ENCODE data around the gene MC1R.
"Not testable (repeated sequence)": the region's sequence is repeated elsewhere in the genome, so short reads cannot be mapped to it uniquely, and the experiment has no call there.

MC1R gene

DNA sequence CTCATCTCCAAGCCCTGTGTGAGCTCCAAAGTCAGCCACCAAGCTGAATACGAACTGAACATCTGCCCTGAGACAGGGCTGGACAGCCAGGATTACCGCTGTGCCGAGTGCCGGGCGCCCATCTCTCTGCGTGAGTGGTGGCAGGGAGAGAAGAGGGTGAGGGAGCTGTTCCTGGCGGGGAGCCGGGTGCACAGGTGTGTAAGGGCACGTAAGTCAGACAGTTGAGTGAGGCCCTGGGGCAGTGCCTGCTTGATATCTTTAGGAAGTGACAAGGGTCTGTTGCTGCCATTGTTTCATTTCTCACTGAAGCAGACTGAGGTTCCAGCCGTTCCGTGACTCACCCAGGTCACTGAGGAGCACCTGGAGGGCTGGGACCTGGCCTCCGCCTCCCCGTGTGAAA is 42.3 kb downstream of the MC1R start:
- DNase-seq (ENCODE audit: low read depth in 2 of 2) = no peak

DNA sequence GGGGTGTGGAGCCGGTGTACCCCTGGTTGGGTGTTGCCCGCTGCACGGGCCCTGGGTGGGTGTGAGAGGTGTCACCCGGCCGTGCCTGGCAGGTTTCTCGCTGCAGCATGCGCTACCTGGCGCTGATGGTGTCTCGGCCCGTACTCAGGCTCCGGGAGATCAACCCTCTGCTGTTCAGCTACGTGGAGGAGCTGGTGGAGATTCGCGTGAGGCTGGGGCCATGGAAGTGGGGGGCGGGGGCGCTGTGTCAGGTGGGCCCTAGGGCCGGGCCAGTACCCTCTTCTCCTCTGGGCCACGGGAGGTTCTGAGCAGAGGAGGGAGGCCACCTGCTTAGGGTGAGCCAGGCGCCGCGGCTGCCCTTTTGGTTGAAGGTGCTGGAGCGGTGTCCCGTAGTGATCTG is 43.3 kb downstream of the MC1R start:
- DNase-seq (ENCODE audit: low read depth in 2 of 2) = no peak

GRCh38 chr16:89962754-89963498 is 44.3 kb downstream of the MC1R start:
- DNase-seq (ENCODE audit: low read depth in 2 of 2) = no peak

DNA sequence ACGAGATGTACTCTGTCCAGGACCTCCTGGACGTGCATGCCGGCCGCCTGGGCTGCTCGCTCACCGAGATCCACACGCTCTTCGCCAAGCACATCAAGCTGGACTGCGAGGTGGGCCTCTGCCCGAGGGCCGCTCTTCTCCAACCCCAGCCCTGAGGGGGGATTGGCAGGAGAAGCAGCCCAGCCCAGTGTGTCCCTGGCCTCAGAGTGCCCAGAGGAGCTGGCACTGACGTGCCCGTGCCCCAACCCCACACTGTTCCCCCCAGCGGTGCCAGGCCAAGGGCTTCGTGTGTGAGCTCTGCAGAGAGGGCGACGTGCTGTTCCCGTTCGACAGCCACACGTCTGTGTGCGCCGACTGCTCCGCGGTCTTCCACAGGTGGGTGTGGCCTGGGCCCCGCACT is 45.5 kb downstream of the MC1R start:
- no peak for DNase-seq (ENCODE audit: low read depth in 2 of 2)

GRCh38 chr16:89965447-89966225 is 47.0 kb downstream of the MC1R start:
- no peak for DNase-seq (ENCODE audit: low read depth in 2 of 2)

DNA sequence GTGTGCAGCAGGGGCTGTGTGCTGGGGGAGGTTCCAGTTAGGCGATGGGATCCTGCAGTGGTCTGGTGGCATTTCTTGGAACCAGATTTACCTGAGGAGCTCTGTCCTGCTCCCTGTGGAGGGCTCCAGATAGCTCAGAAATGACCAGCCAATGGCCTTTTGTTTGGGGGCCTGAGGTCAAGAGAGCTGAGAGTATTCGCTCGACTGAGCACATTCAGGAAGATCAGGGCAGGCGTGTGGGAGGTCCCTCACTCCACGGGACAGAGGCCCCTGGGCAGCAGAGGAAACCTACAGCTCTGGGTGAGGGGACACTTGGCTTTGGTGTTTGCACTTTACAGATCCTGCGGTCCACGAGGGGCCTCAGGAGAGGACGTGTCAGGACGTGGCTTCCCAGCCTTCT is 48.1 kb downstream of the MC1R start:
- no peak for DNase-seq (ENCODE audit: low read depth in 2 of 2)

DNA sequence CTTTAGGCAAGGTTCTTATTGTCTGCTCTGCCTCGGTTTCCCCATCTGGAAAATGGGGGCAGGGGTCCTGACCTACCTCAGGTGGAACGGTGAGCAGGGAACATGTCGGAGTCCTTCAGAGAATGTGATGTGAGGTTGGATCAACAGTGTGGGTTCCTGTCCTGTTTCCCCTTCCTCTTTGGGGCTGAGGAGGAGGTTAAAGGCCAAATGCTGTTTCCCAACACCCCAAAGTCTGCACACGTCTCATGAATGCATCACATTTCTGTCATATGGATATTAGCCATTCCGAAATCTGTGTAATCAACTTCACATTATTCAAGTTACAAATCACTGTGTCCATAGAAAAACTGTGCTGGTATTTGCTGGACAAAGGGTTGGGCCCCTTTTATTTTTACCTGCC is 48.8 kb downstream of the MC1R start:
- not testable (repeated sequence) for DNase-seq (ENCODE audit: low read depth in 2 of 2)

DNA sequence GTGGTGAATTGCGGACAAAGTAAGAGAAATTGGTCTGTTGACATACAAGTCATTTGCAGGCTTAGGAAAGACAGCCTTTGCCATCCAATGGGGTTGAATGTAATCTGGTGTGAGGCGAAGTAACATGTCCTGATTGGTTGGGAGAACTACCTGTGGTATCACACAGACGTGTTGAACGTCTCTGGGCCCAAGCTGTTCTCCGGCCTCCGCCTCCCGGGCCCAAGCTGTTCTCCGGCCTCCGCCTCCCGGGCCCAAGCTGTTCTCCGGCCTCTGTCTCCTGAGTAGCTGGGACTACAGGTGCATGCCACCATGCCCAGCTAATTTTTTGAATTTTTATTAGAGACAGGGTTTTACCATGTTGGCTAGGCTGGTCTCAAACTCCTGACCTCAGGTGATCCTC is 49.4 kb downstream of the MC1R start:
- DNase-seq (ENCODE audit: low read depth in 2 of 2) = not testable (repeated sequence)

- no peak for DNase-seq (ENCODE audit: low read depth in 2 of 2)
Measured at GRCh38 chr16:89969741-89970410, 51.2 kb downstream of the MC1R start.
